ENCODE data around the gene HSPA9.
A peak's percentile ranks its signal among the peaks of the same experiment; 100 is the strongest.

HSPA9 gene

DNA sequence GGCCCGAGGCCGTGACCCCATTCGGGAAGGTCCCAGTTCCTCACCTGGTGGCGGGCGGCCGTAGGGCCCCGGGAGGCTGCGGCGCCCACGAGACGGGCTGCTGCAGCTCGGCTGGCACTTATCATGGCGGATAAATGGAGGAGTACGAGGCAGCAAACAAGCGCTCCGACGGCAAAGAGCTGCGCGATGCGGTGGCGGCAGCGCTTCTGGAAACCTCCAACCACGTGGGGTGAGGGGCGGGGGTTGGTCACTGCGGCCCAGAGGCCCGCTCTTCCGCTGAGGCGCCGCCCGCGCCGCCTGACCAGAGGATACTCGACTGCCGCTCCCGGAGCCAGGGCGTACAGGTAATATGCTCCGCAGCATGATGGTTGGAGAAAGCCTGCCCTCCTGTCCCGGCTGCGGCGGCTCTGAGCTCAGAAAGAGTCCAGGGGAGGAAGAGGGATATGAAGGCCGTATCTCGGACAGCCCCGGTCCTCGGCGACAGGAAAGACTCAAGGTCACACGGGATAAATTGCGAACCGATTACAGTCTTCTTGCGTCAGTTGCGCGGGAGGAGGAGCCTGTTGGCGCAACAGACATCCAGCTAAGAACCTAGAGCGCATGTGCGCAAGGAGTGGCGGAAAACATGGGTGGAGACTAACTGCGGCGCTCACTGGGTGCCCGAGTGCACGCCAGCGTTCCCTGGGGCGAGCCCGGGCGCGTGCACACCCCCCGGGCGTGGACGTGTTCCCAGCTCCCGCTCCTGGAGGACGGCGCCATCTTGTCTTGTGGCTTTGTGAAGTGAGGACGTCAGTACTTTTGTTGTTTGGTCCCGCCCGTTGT, at the start of gene HSPA9:
Gene HSPA9, minus strand, starts transcription at position 208 of the 822 bp plus-strand sequence. Its CDS starts 83 bp downstream, at position 125.
- peak within 1 kb of the TSS; percentile 72 to 99 (median 97) for H3K4me3 ChIP-seq

DNA sequence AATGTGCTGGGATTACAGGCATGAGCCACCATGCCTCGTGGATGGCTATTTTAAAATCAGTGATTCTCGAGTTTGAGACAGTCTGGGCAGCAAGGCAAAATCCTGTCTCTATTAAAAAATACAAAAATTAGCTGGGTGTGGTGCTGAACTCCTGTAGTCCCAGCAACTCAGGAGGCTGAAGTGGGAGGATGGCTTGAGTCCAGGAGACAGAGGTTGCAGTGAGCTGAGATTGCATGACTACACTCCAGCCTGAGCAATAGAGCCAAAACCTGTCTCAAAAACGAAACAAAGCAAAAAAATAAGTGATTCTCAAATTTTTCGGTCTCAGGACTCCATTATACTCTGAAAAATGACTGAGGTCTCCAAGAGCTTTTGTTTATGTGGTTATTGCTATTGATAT, 47.9 kb upstream of the HSPA9 start:
- no peak overlapping the region for H3K4me3 ChIP-seq
- H3K27ac ChIP-seq: no peak overlapping the region

More for the DNA sequence above, at the start of gene HSPA9:
- peak within 1 kb of the TSS; percentile 81 to 100 (median 99) for H3K27ac ChIP-seq

DNA sequence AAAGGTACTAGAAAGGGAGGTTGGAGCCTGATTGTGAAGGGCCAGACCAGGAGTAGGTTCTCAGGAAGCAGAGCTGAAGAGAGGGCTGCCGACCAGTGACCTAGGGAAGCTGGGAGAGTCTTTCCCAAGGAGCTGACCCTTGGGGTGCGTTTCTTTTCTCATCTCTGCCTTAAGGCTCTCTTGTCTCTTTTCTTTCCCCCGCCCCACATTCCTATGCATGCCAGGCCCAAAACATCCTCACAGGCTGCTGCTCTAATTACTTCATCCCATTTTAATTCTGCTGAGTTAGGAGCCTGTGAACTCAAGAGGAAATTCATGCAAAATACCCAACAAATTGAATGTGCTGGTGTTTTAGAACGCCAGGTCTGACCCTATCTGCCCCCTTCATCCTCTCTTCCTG, 46.9 kb upstream of the HSPA9 start:
- H3K4me3 ChIP-seq: no peak overlapping the region
- no peak overlapping the region for H3K27ac ChIP-seq

DNA sequence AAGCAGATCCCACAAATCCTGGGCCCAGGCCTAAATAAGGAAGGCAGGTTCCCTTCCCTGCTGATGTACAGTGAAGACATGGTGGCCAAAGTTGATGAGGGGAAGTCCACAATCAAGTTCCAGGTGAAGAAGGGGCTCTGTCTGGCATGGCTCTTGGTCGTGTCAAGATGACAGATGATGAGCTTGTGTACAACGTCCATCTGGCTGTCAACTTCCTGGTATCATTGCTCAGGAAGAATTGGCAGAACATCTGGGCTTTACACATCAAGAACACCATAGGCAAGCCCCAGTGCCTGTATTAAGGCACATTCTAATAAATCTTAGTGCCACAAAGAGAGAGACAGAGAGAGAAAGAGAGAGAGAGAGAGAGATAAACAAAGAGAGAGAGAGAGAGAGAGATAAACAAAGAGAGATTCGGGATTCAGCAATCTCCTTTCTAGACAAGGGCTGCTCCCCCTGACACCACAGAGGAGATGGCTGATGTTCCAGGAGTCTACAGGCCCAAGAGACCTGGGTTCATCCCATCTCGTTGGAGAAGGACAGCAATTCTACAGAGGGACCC, 45.5 kb upstream of the HSPA9 start:
- no peak overlapping the region for H3K27ac ChIP-seq
- H3K4me3 ChIP-seq: no peak overlapping the region

DNA sequence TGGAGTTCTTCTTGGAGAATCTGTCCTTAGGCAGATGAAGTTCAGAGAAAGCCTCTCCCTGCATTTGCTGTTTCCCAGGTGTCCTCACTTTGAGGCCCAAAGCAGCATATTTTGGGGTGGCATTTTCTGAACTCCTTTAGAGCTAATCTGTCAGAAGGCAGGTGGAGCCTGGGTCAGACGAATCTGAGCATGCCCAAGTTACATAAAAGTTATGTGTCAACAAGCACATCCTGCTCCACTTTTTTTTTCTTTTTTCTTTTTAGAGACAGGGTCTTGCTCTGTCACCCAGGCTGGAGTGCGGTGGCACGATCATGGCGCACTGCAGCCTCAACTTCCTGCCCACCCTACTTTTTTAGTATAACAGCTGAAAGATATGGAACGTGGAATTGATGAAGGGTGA, 41.3 kb upstream of the HSPA9 start:
- Histone ChIP-seq H3K27ac (peak overlapping the region in 4 of 21 experiments; percentile 18 to 50 (median 30)), H3K4me3 (no peak overlapping the region)

DNA sequence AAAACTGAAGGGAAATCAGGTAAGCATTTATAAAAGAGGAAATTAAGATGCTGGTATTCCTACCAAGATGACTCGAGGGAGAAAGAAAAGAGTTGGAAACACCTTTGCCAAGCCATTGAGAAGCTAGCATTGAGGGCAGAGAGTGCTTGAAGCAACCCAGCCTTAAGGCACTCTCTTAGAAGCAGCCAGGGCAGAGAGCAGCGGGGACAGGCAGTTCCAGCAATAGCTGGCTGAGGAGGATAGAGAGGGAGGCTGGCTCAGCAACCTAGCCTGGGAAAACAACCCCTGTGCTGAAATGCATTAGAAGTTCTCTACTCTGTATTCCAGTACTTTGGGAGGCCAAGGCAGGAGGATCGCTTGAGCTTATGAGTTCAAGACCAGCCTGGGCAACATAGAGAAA, 40.3 kb upstream of the HSPA9 start:
- Histone ChIP-seq H3K4me3 (no peak overlapping the region), H3K27ac (no peak overlapping the region)

DNA sequence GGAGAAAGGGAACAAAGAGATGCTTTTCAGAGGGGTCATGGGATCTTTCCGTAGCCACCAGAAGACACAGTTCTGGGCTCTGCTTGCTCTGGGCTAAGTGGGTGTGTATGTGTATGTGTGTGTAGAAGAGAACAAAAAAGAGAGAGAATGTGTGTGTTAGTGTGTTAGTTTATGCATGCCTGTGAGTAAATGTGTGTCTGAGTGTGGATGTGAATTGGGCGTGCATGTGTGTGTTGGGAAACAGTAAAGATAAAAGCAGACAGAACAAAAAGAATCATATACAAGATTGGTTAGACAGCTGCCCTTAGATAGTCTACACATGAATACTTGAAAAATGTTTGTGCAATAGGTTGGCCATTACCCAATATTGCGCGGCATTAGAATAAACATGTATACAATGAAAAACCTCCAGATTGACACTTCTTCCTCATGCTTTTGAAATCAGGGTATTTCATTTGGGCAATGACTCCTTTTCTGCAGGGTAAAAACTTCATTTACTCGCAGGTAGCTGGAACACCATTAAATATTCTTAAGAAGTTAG, 36.5 kb upstream of the HSPA9 start:
- Histone ChIP-seq H3K4me3 (peak overlapping the region in 3 of 7 experiments; percentile 6 to 17 (median 12)), H3K27ac (peak overlapping the region in 17 of 21 experiments; percentile 8 to 87 (median 75))

DNA sequence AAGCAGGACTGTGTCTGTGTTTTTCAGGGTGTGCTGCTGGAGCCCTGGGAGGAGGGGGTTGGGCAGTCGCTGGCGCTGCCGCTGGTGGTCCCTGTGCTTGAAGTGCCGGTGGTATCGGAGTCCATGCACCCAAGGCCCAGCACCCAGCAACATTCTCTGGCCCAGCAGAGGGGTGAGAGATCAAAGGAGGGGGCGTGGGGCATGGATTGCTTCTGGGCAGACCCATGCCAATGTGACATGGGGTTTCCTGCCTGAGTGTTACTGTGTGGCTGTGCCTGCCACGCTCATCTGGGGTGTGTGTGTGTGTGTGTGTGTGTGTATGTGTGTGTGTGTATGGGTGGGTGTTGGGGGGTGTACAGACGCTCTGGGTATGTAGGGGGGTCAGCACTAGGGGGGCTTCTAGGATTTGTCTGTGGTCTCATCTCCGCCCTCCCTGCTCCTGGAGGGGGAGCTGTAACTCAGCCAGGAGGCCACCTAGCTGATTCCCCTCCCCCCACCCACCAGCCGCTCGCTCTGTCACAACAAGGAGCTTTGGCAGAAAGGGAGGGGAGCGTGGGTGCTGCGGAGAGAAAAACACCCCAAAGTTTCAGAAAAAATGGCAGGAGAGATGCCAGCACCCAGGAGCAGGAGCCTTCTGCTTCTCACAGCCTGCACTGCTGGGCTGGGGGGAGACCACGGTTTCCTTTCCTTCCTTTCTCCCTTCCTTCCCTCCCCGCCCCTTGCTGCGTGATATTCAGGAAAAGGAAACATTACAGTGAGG, 35.9 kb upstream of the HSPA9 start:
- H3K27ac ChIP-seq: peak overlapping the region in 19 of 21 experiments; percentile 20 to 87 (median 75)
- peak overlapping the region in 3 of 7 experiments; percentile 6 to 17 (median 12) for H3K4me3 ChIP-seq

DNA sequence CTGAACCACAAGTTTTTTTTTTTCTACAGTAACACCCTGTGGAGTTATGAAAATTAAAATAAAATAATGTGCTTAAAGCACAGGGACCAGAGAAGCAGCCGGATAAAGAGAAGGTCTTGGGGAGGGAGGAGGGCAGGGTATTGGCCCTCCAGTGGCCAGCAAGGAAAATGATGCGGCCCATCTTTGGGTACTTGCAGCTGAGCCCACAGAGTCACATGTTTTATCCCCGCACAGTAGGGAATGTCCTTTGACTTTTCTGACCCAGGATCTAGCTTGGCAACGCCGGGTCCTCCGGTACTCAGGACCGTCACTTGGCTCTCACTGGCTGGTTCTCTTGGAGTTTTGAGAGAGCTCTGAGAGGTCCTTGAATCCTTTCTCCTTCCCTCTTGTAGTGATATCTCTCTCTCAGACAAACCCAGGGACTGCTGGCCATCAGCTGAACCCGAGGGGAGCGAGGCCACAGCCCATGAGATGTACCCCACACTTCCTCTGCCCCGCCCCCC, 35.3 kb upstream of the HSPA9 start:
- Histone ChIP-seq H3K4me3 (no peak overlapping the region), H3K27ac (peak overlapping the region in 20 of 21 experiments; percentile 20 to 87 (median 73))

DNA sequence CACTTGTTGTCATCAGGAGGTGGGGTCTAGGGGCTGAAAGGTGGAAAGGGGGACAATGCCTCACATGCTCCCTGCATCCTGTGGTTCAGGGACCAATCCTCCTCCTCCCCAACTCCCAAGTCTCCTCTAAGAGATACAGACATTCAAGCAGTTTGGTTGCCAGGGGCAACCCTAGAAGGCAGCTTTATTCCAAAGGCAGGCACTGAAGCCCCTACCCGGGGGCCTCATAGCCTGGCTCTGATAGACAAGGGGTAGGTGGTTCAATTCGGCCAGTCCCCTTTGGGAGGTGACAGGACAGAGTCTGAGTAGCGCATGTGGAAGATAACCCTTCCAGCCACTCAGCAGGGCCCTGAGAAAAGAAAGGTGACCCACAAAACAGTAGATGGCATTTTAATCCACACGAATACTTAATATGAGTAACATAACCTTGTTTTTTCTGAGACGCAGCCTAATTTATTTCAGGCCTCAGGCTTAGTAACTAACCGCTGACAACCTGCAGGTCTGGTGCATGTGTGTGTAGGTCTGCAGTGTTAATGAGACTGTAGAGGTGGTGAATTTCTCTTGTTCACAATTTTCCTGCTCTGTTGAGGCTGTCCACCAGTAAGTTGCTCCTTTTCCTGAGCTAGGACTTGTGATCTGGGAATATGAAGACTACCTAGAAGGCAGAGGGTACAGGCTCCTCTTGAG, 31.3 kb upstream of the HSPA9 start:
- Histone ChIP-seq H3K27ac (no peak overlapping the region), H3K4me3 (no peak overlapping the region)

DNA sequence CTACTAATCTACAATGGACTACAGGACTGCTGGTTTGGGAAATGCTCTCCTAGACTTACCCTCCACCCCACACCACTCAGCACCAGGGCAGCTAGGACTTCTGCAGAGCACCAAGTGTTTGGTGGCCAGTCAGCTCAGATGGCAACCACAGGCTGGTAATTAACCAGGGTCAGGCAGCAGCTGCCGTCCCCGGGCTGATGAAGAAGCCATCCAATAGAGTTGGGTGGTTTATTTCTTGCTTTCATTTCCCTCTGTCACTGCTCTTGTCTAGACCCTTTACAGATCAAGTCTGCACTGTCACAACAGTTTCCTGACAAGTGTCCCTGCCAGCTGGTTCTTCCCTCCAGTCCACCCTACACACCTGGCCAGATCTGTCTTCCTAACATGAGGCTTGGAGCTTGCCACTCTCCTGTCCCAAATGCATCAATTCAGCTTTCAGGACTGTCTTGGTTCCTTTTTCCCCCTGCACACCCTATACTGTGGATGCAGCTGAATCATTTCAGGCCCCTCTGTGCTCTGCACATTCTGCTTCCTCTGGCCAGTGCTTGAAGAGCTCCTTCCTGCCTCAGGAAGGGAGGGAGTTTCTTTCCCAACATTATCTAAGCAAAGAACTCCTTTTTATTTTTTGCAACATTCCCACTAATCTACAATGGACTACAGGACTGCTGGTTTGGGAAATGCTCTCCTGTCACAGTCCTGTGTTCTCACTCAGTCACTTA, 30.2 kb upstream of the HSPA9 start:
- H3K4me3 ChIP-seq: no peak overlapping the region
- no peak overlapping the region for H3K27ac ChIP-seq

DNA sequence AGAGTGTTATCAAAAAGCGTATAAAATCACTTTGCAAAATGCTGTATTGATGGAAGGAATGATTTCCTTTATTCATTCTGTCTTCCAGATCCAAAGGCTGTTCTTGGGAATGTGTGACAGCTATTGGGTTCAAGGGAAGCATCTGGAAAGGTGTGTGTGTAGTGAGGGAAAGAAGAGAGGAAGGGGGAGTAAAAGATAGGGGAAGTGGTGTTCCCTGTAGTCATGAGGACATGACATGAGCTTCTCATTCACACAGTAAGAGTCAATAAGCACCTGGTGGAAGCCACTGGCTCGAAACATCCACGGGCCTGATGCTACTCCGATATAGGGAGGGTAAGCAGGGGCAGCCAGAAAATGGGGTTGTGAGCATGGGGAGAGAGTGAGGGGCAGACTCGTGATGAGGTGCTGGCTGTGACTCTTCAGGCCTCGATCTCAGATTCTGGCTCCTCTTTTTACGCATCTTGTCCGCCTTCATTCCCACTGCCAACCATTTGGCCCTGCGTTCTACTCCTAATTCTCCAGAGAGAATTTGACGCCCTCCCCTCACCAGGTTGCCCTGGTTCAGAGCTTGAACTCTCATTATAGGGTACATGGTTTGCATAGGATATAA, 29.1 kb upstream of the HSPA9 start:
- Histone ChIP-seq H3K4me3 (no peak overlapping the region), H3K27ac (no peak overlapping the region)

DNA sequence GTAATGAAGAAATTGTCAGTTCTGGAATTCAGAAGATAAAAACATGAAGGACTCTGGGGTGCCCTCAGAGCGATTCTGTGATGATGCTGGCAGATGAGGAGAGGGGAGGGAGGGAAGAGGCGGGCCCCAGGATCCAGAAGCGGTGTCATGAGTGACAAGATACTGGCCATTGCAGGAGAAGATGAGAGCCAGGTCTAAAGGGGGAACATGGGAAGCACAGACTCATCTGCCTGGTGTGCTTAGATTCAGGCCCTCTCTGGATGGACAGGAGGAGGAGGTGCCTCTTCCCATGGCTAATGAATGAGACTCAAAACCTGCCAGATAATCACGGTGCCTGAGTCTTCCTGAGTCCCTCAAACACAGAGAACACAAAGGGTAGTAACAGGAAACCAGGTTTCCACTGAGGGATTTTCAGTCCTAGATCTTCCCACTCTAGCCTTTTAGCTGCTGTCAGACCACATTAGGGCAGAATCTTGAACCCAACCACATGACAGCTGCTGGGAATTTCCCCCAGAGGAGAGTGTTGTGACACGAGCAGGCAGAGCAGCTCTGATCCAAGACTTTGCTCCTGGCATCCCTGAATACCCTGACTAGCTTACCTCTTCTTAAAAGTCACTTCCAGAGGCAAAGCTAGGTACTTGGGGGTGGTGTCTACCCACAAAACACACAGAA, 28.2 kb upstream of the HSPA9 start:
- Histone ChIP-seq H3K4me3 (no peak overlapping the region), H3K27ac (peak overlapping the region in 1 of 21 experiments; percentile 15)

DNA sequence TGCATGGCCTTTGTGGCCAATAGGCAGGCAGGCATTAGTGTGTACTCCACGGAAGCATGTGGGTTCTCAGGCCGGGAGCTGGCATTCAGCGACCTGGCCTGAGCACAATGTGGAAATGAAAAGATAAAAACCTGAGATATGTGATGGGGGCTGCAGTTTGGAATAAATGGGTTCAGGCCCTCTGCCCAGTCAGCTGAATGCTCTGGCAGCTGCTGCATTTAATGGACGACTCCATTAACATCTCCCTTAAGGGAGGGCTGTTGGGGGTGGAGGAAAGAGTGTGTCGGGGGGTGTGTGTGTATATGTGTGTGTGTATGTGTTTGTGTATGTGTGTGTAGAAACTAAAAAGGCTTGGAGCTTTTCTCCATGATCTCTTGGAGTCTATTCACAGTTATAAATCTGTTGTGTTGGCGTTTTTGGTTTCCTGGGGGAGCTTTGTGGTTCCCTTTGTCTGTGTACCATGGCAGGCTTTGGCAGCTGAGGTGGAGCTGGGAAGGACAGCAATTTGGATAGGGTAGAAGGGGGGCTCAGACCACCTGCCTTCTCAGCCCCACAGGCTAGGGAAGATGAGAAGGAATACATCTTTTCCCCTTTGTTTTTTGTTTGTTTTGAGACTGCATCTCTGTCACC, 27.3 kb upstream of the HSPA9 start:
- no peak overlapping the region for H3K27ac ChIP-seq
- H3K4me3 ChIP-seq: no peak overlapping the region

DNA sequence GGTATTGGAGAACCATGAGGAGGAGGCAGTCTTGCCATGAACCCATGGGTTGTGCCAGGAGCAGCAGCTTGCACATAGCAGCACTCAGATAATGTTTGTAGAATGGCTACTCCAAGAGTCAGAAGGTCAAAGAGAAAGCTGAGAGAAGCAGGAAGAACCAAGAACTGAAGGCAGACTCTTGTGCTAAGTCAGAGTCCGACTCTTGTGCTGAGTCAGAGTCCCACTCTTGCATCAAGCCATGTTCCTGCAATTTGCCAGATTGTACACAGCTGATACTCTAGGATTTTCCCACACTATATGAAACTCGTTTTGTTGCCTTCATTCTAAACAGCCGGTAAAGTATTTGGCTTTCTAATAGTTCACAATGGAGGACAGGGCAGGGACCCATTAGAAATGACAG, 26.2 kb upstream of the HSPA9 start:
- no peak overlapping the region for H3K4me3 ChIP-seq
- H3K27ac ChIP-seq: no peak overlapping the region

DNA sequence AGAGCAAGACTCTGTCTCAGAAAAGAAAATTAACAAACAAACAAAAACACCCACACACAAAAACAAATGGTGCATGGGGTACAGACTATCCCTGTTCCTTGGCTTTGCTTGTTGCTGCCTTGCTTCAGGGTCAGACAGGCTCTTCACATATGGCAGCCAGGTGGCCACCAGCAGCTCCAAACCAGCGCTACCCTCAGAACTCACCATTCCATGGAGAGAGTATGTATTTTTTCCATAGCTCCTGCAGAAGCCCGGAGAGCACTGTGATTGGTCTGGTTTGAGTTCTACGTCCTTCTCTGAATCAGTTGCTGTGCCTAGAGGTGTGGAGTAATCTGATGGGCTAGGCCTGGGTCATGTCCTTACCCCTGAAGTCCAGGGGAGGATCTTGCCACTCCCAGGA, 25.2 kb upstream of the HSPA9 start:
- no peak overlapping the region for H3K27ac ChIP-seq

DNA sequence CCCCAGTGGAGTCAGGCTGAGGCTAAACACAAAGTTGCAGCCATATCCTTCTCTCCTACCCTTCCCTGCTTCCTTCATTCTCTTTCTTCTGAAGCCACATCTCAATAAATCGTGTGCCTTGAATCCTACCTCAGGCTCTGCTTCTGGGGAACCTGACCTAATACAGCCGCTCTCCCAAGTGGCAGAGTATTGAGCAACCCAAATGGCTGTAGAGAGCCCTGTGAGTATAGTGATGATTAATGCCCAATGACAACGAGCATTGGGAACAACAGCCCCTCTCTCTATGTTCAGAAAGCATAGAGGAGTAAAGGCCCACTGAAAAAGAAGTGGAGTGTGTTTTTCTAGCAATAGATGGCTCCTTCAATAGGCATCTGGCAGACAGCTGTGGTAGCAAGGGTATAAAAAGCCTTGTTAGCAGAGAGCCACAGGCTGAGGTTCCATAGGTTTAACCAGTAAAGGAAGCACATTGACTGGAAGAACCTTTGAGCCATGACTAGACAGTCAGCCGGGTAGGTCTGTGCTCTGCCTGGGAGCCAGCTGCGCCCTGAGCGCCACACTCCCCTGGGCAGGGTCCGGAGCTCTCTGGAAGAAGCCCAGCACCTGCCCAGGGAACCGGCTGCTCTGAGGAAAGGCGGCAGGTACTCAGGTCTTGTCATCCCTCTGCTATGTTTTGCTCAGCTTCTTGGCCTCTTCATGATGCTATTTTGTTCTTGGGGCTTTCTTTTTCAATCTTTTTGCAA, 22.6 kb upstream of the HSPA9 start:
- Histone ChIP-seq H3K27ac (no peak overlapping the region), H3K4me3 (no peak overlapping the region)

More for the DNA sequence above, 25.2 kb upstream of the HSPA9 start:
- H3K4me3 ChIP-seq: no peak overlapping the region
